ENCODE measurements around the gene KIF7.

The KIF7 gene

GRCh38 chr15:89648106-89649012 lies 6.9 kb downstream of the KIF7 start:
- TF ChIP-seq, protein P1, sequence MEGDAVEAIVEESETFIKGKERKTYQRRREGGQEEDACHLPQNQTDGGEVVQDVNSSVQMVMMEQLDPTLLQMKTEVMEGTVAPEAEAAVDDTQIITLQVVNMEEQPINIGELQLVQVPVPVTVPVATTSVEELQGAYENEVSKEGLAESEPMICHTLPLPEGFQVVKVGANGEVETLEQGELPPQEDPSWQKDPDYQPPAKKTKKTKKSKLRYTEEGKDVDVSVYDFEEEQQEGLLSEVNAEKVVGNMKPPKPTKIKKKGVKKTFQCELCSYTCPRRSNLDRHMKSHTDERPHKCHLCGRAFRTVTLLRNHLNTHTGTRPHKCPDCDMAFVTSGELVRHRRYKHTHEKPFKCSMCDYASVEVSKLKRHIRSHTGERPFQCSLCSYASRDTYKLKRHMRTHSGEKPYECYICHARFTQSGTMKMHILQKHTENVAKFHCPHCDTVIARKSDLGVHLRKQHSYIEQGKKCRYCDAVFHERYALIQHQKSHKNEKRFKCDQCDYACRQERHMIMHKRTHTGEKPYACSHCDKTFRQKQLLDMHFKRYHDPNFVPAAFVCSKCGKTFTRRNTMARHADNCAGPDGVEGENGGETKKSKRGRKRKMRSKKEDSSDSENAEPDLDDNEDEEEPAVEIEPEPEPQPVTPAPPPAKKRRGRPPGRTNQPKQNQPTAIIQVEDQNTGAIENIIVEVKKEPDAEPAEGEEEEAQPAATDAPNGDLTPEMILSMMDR (IDR thresholded peaks at IDR 0.05; ENCODE audit: borderline replicate concordance, insufficient read depth, low read depth, low read length): no peak
- H3K4me3 ChIP-seq (ENCODE audit: low read depth, low read length): no peak overlapping the region

DNA sequence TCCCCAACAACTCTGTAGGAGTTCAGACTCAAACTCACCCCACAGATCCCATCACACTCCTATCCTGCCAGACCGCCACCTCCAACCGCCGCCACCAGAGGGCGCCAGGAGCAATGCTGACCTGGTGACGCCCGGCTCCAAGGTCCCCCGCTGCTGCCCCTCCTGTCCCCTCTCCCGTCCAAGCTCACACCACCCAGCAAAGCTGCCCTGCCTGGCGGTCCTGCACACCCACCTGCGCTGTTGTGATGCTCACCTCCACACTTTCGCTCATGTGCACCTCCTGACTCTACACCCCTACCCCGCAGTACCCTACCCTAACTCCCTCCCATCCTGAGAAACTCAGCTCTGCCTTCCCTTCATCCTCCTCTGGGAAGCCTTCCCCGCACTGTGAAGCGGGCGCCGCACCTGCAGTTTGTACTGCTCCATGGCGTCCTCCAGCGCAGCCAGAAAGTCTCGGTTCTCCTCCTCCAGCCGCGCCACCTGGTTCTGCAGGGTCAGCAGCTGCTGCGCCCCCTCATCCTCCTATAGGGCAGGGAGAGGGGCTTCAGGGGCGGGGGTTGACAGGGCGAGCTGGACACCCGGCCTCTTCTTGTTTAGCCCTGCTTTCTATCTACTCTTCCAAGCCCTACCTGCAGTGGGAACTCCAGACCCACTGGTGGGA lies 7.9 kb downstream of the KIF7 start:
- TF ChIP-seq, protein P1 (IDR thresholded peaks at IDR 0.05; ENCODE audit: borderline replicate concordance, insufficient read depth, low read depth, low read length): peak; percentile 89
- H3K4me3 ChIP-seq (ENCODE audit: low read depth, low read length): no peak overlapping the region

- TF ChIP-seq, protein P1 (IDR thresholded peaks at IDR 0.05; ENCODE audit: borderline replicate concordance, insufficient read depth, low read depth, low read length): no peak
- no peak overlapping the region for H3K4me3 ChIP-seq (ENCODE audit: low read depth, low read length)
Observed at GRCh38 chr15:89646416-89647141, 8.7 kb downstream of the KIF7 start.

DNA sequence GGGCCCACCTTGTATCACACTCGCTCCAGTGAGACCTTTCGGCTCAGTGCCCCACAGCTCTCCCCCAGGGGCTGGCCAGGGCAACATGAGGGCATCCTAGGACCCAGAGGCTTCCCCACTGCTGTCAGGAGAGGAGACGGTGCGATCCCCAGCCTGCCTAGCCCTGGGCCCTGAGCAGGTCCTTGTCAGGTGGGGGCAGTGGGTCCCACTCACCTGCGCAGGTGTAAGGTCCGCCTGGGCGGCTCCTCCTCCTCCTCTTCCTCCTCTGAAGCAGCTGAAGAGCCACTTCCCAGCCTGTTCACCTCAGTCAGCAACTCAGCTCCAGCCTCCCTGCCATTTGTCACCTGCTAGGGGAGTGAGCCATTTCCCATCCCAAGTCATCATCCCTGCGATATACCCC lies 9.6 kb downstream of the KIF7 start:
- no peak overlapping the region for H3K4me3 ChIP-seq (ENCODE audit: low read depth, low read length)
- TF ChIP-seq, protein P1 (IDR thresholded peaks at IDR 0.05; ENCODE audit: borderline replicate concordance, insufficient read depth, low read depth, low read length): no peak

GRCh38 chr15:89642106-89642505 lies 13.2 kb downstream of the KIF7 start:
- H3K4me3 ChIP-seq (ENCODE audit: low read depth, low read length): no peak overlapping the region
- TF ChIP-seq, protein P1 (IDR thresholded peaks at IDR 0.05; ENCODE audit: borderline replicate concordance, insufficient read depth, low read depth, low read length): no peak

DNA sequence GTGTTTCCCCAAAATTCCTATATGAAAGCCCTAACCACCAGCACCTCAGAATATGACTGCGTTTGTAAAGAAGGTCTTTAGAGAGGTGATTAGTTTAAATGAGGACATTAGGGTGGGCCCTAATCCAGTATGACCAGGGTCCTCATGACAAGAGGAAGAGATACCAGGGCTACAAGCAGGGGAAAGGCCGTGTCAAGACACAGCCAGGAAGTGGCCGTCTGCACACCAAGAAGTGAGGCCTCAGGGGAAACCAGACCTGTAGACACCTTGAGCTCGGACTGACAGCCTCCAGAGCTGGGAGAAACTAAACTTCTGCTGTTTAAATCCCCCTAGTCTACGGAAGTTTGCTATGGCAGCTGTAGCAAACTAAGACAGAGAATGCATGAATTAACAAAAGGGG lies 14.2 kb downstream of the KIF7 start:
- no peak overlapping the region for H3K4me3 ChIP-seq (ENCODE audit: low read depth, low read length)
- TF ChIP-seq, protein P1 (IDR thresholded peaks at IDR 0.05; ENCODE audit: borderline replicate concordance, insufficient read depth, low read depth, low read length): no peak

Measured in GM12875 (cell line).